HG03159 (cell line): ENCODE data around the gene PLXNA4.

Source experiments
- ATAC-seq: cut with Tn5 transposase; IDR thresholded peaks from one replicate; pipeline ENCODE4 v1.9.1; 2021; ENCODE audit warnings: mild to moderate bottlenecking, moderate library complexity; ENCODE audit not compliant: unreplicated experiment

PLXNA4 gene

DNA sequence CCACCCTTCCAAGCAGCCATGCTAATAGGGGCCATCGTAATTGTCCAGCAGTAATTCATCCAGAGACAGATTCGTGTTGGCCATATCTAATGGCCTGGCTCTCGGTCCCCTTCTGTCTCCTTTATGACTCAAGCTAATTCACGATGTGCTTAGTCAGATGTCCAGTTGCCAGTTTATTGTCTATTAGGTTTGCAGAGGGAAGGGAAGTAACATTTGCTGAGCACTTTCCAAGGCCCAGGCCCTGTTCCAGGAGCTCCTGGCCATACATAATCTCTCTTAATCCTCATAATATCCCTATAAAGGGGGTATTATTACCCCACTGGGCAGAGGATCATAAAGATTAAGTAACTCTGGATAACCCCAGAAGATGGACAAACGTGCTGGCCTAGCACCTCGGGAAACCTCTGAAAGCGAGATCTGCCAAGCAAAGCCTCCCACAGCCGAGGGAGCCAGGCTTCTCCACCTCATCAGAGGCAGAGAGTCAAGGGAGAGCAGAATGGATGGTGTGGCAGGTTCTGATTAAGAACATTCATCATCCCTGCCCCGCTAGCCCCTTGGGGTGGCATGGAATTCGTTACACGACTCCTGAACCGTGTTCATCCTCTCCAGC, 153.7 kb downstream of the PLXNA4 start:
- ATAC-seq = no peak

DNA sequence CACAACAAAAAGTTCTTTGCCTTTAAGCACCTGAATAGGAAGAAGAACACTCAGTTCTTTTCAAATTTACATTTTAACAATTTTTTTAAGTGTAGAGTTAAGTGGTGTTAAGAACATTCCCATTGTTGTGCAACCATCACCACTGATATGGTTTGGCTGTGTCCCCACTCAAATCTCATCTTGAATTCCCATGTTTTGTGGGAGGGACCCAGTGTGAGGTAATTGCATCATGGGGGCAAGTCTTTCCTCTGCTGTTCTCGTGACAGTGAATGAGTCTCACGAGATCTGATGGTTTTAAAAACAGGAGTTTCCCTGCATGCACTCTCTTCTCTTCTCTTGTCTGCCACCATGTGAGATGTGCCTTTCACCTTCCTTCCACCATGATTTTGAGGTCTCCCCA, 155.7 kb downstream of the PLXNA4 start:
- no peak for ATAC-seq

DNA sequence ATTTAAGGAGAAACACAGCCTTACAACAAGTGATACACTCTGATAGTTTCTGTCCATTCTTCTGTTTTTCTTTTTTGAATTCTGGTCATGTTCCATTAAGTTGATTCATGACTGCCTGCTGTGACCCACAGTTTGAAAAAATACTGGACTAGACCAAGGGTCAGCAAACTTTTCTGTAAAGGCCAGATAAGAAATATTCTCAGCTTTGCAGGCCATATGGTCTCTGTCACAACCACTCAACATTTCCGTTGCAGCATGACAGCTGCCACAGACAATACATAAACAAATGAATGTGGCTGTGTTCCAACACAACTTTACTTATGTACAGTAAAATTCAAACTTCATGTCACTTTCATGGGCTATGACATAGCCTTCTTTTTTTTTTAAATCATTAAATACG, 156.7 kb downstream of the PLXNA4 start:
- no peak for ATAC-seq

DNA sequence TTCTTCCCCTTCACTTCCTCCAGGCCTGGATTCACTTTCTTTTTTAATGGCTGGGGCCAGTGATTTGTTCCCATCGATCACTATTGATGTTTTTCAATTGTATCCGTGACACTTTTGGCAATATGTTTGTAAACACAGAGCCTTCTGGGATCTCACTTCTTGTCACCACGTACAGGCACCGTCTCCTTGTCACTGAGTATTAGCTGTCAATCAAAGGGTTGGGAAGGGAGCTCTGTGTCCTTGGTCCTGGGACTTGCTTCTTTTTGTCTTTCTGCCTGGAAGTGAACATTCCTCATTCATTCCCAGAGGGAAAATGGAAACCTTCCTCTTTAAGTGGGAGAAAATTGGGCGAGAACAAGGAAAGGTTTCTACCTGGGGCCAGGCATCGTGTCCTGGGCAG, 157.4 kb downstream of the PLXNA4 start:
- no peak for ATAC-seq

DNA sequence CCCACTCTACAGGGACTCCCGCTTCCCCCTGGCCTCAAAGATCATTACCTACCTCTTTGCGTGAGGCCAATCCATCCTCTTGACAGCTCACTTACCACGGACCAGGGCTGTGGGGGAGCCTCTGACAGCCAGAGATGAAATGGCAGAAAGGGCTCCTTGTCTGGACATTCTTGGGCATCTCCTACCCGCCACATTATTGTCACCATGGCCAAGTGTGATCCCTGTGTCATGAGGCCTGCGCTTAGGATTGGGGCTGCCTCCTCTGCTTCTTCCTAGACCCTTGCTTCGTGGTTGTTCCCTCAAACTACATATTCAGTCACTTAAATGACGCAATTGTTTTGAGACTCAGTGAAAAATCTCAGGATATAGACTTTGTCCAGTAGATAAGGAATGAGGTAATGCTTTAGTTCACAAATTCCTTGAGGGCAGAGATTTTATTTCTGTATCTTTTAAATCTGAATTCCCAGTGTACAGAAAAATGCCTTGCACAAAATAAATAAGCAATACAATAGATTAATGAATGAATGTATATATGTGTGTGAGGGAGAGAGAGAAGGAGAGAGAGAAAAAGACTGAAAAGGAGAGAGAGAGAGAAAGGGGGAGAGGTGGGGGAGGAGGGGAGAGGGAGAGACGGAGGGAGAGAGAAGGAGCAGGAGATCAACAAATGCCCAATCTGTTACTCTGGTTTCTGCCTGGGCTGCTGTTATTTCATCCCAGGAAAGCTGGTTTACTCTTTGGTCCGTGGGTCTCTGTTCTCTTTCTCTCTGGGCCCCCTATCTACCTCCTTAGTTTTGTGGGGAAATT, 159.0 kb downstream of the PLXNA4 start:
- no peak for ATAC-seq

DNA sequence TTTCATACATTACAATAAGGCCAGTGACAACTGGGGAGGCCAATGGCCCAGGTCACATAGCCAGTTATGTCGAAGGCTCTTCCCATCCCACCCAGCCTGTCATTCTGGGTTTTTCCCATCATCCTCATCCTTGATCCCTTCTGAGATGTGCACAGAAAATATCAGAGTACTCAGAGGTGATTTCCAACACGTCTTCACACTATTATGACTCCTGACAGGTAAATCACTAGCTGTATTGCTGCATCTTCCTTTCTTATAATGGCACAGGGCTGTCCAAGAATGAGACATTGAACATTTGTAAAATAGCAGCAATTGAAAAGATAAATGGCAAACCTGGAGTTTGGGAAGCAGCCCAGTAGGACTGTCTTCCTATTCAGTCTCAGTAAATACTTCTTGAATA, 159.9 kb downstream of the PLXNA4 start:
- no peak for ATAC-seq

DNA sequence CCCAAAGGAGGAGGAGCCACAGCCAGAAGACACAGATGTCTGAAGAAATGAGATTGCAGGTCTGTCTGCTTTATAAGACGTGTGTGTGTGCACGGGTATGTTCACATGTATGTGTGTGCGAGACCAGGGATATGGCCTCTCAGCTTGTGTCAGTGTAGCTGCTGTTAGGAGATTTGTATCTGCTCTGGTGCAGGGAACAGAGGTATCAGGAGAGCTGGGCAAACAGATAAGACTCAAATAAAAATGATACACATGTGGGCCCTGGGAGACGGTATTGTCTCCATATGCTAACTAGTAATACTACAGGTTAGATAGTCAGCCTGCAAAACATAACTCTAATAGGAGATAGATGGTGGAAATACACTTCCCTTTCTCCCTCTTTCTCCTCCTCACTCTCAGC, 161.0 kb downstream of the PLXNA4 start:
- ATAC-seq = no peak

DNA sequence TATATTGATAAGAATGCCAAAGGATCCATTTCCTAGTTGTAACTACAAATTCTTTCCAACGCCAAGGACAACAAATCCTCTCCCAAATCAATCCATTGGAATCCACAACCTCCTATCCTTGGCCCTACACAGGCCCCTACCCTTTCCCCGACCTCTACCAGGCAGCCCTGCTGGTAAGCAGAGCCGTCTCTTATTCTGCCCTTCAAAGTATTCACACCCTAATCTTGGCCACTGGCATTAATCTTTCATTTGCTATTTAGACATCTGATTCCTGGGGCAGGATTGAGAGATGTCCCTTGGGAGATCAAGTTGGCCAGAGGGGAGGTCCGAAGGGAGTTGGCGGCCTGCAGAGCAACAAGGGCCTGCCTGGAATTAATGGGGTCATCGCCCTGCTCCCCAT, 161.4 kb downstream of the PLXNA4 start:
- ATAC-seq = no peak

DNA sequence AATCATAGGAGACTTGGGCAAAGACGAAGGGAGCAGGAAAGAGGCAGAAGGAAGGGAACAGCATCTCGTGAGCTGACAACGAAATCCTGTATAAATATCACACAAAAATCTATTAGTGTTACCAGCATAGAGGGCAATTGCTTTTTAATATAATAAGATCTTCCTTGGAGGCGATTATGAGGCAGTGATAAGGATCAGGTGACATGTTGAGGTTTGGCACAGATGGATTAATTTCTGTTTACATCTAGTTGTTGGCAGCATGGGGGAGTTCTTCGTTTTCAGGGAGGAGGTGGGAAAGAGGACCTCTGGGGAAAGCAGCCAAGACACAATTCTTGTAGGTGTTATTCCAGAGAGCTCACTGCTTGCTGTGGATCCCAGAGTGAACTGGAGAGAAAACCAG, 163.8 kb downstream of the PLXNA4 start:
- no peak for ATAC-seq

DNA sequence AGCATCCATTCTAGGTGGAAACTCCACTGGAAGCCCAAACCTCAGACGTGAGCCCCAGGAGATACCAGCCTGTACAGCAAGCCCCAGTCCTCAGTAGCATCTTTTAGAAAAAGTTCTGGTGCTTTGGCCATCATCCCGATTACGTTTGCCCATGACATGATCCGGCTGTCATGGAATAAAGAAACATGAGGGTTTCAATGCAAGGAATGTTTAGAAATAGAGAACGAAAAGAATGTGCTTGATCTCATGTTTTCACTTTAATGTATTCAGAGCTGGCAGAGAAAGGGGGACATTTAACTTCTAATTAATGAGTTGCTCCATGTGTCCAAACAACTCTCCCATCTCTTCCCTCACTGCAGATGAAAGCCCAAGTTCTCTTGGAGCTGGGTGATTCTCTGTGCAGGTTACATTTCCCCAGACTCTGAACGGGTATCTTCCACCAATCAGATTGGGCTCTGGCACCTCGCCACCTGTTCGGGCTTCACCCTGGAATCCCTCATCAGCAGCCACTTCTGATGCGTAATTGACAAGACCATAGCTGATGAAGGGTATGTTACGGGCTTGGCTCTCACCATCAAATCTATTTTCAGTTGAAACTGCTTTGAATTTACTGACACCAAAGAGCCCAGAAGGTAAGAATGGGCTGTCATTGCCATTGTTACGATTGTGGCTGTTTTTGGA, 165.3 kb downstream of the PLXNA4 start:
- no peak for ATAC-seq

DNA sequence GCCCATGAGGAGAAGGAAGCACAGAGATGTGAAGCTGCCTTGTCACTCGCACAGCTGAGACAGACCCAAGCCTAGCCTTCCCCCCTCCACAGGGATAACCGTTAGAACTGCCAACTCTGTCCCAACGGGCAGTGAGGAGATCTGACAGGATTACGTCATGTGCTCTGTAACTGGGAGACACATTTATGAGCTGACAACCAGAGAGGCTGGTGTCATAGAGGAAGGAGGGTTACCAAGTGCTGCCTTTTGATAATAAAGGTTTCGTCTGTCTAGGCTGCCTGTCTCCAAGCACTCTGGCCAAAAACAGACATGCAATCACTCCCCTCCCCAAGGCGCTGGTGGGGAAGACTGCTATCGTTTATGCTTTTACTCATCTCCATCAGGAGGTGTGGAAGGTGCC, 165.9 kb downstream of the PLXNA4 start:
- no peak for ATAC-seq

DNA sequence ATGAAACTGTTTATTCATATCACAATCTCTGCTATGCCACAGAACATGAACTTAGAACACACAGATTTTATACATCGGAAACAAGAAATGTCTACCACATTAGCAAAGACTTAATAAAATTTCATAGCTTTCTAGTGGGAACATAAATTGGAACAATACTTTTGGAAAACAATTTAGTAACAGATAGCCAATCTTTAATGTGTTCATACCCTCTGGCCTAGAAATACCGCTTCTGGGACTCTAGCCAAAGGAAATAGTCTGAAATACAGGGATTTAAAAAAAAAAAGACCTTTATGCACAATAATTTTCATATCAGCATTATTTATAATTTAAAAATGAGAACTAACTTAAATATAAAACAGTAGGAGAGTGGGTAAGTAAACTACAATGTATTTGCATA, 168.5 kb downstream of the PLXNA4 start:
- no peak for ATAC-seq

DNA sequence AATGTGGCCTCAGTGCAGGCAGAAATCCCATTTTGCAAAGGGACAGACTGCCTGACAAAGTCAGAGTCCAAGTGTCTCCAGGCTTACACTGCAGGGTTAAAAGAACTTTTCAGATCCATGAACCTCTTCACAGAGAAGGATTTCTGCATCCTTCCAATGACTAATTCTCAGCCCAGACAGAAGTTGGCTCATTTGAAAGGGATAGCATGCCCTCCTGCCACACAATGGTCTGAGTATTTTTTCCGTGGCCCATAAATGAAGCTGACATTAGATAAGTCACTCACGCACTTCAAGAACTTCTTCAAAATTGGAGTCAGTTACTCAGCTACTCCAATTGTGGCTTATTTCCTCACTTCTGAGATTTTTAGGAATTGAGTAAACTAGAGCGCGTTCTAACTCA, 170.2 kb downstream of the PLXNA4 start:
- ATAC-seq = no peak

DNA sequence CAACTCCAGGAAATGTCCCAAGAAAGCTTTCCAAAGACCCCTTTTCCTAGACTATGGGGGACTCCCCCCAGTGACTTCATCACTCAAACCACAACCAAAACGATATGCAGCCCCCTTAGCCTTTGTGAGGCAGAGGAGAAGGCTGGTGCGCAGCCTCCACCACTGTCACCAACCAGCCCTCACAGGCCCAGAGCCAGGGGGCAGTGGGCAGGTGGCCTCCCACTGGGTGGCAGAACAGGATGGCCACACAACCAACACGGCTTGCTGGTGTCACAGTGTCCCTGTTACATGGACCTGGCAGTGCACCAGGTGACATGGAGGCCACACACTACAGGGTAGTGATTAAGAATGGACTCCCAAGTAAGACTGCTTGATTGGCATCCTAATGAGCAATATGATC, 172.0 kb downstream of the PLXNA4 start:
- no peak for ATAC-seq

DNA sequence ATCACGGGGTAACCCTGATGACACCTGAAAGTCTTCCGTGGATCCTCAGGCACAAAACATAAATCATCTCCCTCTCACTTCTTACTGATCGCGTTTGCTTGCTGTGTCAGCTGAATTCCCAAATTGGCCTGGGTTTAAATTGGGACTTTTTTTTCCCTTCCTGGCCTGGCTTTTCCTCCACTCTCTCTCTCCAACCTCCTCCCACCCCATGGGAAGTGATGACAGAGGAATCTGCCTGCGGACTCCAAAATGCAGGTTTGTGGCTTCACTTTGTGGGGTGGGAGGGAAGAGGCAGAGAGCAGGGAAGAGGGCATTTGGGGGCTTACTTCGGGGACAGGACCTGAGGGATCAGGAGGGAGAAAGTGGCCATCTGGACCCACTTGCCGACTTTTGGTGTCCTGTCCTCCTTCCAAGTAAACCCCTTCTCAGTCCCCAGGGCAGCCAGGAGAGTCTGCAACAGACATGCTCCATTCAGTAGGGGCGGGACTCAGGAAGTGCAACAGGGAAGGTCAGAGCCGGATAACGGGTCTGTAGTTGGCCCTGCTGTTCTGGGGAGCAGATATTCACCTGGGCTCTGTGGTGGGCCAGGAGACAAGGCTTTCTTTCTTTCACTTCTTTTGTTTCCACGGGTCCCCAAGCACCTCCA, 172.7 kb downstream of the PLXNA4 start:
- no peak for ATAC-seq

DNA sequence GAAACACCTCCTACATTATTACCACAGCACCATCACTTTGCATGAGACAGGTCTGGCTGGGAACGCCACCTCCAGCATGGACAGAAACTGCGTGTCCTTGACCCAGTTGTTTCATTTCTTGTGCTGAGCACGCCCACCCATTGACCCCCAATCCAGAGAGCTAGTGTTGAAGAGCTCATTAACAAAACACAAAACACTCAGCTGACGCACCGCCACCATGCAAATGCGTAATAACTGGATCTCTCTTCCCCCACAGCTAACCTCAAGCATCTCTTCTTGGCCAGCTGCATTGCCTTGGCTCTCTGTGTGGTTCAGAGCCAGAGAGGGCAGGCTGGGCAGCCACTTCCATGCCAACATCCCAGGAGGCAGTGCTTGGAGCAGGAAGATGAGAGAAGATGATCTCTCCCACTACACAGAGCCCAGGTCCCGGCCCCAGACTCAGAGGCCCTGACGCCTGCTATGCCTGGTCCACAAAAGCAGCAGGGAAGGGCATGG, 173.5 kb downstream of the PLXNA4 start:
- no peak for ATAC-seq

DNA sequence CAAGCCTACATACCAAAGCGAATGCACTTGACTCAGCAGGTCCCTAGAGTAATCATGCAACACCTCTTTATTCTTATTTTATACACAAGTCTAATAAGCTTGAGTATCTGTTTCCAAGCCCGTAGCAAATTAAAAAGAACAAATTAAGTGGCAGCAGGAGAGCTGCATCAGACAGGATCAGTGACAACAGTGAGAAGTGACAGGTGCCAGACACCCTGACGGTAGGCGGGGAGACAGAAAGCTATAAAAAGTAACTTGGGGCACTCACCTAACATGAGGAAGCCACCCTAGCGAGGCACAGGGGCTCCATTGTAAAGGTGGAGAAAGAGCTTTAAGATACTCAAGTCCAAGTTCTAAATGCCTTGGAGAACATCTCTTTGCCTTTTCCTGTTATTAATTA, 174.2 kb downstream of the PLXNA4 start:
- ATAC-seq = no peak

DNA sequence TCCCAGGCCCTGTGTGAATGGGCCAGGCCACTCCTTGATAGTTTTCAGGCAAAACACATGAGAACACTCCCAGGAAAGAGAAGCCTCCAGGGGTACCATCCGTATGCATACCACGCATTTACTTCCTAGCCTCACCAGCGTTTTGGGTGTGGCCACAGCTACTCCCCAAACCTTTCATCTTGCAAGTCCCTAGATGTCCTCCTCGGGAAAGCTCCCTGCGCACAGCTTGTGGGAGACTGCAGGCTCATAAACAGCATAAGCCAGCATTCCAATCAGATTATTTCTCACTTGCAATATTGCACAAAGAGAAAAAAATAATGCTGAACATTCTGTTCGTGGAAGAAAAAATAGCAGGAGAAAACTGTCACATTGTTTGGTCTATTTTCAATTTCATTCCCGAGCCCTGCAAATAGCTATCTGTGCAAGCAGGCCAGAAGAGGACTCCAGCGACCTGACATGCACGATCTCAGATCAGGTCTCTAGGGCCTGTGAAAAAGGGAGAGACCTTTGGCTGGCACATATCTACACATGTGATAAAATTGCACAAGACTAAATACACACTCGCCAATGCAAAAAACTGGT, 175.6 kb downstream of the PLXNA4 start:
- no peak for ATAC-seq

DNA sequence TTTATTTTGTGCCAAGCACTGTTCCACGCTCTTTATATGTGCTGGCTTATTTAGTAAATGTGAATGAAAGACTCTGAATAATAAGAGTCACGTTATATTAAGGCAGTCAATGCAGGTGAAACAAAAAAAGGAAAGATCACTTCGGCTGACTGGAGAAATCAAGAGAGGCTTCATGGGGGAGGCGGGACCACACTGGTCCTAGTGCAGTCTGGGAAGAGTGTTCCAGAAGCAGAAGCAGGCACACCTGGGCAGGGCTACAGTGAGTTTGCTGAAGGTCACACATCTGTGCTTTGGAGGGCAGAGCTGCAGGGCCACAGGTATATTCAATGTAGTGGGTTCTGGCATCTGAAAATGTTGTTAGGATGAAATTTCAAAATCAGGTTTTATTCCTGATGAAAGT, 176.9 kb downstream of the PLXNA4 start:
- ATAC-seq = no peak

DNA sequence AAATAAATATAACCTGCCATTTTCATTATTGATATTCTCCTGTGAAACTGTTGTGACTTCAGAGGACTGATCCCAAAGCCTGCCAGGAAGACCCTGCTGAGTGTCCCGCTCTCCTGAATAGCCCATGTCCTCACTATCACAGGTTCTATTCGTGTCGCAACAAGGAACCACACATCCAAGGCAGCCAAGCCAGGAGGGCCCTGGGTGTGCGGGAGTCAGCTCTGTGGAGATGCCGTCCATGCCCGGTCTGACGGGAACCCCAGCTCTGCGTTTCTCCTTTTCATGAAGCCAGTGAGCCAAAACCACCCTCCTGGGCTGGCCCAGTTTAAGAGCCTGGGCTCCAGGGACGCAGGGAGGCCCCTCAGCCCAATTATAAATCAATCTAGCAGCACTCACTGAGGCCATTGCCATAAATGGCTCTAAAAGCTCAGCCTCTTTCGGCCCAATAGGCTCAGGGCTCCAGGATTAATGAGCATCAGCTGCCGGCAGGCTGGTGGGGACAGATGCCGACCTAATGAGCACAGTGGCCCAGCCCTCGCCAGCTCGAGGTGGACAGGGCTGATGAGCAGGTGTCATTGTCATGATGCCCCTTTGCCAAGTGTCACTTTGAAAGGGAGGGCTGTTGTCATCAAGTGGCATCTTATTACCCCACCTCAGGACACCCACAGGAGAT, 177.9 kb downstream of the PLXNA4 start:
- ATAC-seq = no peak

DNA sequence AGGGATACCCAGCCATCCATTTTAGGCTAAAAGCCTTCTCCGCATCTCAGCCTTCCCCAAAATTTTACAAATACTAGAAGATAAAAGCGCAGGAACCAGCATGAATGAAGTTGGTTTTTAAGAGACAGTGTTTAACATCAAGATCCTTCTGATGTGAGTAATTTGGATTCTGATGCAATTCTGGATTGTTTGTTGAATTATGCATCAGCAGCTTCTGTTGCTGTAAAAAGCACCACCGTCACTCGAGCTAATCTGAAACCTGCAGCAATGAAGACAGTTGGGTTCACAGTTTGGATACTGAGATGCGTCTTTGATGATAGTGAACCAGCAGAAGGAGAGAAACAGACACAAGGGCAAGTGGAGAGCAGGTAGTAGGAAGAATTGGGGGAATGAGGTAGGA, 179.2 kb downstream of the PLXNA4 start:
- no peak for ATAC-seq
